ENCODE measurements around the gene PTPRT.

Gene PTPRT

DNA sequence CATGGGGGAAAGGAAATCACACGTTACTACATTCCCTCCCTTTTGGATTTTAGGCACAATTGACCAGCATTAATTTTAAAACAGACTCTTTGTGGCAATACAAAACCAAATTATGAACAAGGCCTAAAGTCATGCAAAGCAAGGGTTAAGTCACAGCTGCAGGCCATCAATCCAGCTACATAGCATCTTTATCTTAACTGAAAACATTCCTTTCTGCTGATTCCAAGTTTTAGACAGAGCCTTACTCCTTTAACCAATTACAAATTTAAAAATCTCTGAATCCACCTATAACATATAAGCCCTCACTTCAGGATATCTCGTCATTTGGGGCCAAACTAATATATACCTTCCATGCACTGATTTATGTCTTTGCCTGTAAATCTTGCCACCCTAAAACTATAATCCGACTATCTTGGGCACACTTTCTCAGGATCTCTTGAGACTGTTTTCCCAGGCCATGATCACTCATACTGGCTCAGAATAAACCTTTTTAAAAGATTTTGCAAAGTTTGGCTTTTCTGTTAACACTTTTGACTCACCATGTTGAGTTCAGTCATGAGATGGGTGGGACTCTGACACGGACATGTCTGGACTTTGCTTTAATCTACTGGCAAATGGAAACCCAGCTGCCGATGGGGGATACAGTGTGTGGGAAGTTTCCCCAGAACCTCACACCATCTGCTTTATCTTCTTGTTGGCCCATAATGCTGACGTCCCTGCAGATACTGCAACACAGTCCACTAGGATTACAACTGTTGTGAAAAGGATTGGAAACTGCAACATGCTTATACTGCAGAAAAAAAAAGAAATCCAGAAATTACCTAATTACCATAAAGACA lies 757.0 kb downstream of the PTPRT start:
- DNase-seq = no peak

DNA sequence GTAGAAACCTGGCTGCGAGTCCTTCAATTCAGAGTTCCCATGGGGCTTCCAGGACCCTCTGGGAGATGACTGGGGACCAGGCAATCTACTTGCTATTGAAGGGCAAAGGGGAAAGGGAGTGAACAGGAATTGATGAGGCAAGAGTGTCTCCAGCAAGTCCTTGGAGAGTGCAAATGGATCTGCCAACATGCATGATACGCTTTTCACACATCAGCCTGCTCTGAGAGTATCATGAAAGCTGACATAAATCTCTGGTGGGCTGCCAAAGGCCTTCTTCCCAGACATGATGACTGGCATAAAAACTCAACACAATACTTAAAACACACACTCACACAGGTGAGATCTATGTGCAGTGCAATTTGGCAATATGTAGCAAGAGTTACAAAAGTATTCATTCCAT lies 759.1 kb downstream of the PTPRT start:
- no peak for DNase-seq

DNA sequence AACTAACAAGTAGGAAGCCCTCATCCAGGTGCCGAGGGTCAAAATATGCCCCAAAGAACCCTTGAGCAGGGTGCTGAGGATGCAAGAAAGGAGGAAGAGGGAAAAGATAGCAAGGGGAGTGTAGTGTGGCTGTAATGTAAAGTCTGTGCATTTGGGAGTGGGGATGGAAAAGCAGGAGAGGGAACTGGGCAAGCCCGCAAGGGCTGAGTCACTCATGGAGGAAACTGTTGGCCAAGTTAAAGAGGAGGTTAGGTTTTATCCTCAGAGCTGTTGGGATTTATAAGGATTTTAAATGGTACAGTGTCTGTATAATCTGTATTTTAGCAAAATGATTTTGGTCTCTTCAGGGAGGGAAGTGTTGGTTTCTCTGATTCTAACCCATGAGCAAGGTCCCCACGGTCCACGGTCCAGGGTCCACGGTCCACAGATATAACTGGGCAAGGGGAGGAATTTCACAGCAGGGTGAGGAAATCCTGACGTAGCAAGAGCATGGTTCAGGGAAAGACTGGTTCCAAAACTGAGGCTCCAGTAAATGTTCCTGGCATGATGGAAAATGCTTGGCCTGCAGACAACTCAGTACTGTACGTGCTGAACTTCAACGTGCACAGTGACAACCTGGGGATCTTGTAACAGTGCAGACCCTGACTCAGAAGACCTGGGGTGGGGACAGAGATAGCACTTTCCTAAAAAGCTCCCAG lies 759.8 kb downstream of the PTPRT start:
- no peak for DNase-seq

DNA sequence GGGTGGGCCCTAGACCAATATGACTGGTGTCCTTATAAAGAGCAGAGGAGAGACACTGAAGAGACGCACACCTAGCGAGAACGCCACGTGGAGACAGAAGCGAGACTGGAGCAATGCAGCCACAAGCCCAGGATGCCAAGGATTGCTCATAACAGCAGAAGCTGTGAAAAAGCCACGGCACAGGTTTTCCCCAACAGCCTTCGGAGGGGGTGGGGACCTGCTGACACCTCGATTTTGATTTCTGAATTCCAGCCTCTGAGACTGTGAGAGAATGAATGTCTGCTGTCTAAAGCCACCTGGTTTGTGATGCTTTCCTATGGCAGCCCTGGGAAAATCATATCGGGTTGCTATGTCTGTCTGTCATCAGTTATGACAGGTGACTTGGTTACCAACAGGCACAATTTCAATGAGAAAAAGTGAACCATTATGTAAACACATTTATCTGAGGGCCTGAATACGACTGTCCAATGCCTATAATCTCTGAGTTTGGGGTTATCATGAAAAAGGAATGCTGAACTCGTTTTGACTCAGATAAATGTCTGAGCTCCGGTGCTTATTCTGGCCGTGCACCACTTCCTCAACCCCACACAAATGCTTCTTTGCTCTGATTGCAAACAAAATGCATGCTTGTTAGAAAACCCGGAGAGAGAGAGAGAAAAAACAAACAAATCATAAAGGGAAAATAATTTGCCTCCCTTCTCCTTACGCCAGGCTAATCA lies 769.7 kb downstream of the PTPRT start:
- DNase-seq = no peak

DNA sequence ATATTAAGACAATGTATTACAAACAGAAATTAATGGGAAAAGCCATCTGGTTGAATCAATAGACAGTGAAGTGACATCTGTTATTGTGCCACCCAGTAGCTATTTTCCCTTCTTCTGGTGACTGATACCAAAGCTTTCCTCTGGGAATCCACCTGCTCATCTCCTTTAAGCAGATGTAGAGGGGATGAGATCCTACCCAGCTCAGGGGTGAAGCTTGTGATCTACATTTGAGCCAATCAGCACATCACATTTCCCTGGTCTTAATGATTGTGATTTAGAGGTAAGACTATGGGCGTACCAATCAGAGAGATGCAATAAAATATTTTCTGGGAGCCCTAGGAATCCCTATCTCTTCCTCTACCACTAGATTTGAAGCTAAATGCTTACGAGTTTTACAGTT lies 782.9 kb downstream of the PTPRT start:
- DNase-seq = no peak

DNA sequence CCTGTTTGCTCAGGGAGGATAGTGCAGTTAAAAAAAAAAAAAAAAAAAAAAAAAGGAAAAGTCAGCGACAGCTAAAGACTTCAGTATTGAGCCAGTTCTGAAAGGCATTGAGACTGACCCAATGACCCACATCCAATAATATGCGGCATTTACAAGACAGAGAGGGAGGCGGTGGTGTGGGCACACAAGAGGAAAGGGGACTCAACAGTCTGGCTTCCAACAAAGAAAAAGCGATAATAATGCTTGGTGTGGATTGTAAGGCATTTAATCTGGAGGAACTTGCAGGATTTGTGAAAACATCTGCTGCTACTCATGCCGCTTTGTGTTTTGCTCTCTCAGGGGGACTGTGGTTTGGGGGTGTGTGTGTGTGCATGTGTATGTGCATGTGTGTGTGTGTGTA lies 787.3 kb downstream of the PTPRT start:
- no peak for DNase-seq

DNA sequence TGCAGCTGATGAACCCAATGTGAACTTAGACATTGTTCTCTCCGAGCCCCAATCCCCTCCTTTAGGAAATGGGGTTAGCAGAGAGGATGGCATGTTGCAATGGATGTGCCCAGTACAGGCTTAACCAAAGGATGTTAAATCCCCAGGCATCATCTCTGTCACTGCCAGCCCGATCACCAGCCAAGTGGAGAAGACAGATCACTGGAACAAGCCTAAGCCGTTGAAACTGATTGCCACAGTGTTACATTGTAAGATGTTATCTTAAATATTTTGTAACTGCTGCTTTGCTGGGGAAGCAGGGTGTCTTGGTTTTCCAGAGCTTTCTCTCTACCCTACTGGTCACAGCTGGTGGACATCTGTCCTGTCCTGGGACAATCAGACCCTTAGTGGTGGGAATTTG lies 788.1 kb downstream of the PTPRT start:
- DNase-seq = no peak

DNA sequence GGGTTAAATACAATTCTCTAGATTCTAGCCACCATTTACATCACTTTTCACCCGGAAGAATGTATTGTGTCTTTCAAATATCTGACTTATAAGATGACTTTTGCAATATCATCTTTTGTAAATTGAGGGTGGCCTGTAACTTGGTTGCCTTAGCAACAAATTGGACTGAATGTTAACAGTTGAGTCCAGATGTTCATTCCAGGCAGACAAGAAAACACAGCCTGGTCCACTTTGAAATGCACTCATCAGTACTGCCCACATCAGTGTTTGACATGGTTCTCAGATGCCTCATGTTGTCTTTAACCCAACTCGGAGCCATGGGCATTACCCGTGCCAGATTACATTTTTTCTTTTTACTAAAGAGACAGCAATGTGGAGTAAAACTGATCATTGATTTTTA lies 789.9 kb downstream of the PTPRT start:
- no peak for DNase-seq

GRCh38 chr20:42392442-42392841 lies 797.3 kb downstream of the PTPRT start:
- DNase-seq = no peak

DNA sequence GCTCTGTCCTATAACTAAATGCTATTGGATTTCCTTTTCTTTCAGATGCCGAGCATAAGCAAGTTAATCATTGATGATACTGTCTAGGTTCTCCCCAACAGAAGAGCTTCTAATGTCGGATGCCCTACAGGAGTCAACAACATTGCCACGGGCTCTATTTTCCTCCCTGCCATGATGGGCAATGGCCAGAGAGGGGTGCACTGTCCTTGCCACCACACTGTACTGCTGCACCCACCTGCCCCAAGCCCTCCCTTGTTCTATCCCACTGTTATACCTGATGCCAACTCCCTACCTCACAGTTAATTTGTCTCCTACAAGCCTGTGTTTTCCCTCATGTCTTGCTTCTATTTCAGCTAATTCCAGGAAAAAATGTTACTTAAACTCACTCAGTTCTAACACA lies 797.9 kb downstream of the PTPRT start:
- no peak for DNase-seq

GRCh38 chr20:42380287-42380686 lies 809.4 kb downstream of the PTPRT start:
- no peak for DNase-seq

DNA sequence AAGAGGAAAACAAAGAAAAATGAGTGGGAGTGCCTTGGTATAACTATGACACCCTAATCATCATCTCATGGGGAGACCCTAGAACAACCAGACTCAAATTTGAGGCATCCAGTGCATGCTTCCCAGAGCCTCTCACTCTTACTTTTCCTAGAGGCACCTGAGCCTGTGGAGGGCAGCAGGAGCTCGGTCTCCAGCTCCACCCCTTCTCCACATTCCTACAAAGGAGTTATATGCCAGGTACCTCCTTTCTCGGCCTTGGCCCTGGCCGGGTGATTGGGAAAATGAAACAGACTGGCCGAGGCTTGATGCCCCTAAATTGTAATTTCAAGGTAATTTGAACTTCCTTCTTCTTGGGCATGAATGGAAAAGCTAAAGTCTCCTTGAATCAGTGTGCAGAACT lies 810.3 kb downstream of the PTPRT start:
- no peak for DNase-seq

DNA sequence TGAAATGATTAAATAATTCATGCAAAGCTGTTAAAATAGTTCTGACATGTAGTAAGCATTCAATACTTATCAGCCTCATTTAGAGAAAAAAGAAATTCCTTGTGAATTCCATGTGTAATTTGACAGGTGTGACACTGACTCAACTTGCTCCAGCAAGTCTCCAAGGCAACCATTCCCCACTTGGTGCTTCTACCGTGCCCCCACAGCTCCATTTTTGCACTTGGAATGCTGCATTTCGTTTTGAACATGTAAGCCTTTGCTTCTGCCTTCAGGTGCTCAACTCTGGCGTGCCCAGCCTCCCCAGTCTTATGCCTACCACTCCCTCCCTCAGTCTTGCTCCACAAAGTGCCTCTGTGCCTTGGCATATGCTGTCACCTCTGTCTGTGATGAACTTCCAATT lies 810.9 kb downstream of the PTPRT start:
- DNase-seq = no peak

DNA sequence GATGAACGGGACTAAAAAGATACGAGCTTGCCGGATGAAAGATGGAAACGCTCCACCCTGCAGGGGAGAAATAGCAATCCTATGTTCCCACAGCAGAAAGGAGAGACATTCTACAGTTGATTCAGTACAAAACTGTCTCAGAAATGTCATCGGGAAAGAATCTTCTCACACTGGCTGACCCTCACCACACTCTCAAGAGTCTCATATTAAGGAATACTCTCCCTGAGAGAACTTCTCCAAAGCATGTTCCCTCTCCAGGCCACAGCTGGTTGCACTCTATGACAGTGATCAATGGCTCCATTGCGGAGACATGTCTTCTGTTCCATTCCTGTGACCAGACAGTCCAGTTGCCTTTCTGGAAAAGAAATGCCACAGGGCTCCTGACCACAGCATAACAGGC lies 813.6 kb downstream of the PTPRT start:
- DNase-seq = no peak

DNA sequence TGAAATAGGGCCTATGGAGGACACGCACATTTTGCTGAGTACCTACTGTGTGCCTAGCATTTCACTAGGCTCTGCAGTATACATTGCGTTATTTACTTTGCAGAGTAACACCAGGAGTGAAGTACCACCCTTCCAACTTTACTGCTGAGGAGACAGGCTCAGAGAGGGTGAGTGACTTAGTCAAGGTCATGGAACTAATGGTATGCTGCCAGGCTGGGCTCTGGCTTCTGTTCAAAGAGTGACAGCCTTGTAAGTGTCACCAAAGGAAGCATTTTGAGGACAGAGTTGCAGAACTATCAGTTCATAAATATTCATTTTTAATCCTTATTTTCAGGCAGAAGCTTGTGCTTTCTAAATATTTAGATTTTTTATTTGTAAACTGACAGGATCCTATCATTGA lies 816.7 kb downstream of the PTPRT start:
- no peak for DNase-seq

DNA sequence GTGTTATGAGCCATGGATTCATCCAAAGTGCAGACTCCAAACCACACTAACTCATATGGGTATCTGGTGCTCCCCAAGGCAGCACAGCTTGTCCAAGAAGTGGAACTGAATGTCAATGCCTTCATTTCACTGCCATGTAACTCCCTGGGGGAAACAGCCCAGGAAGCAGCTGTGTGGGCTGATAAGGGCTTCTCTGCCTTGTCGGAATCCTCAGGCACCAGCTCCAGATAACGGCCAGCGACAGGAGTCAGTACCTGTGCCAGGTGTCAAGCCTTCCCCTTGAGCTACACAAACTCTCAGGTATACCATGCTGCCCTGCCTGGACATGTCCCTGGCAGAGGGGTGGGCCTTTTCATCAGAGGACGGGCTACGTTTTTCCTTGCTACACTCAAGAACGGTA lies 819.6 kb downstream of the PTPRT start:
- no peak for DNase-seq

DNA sequence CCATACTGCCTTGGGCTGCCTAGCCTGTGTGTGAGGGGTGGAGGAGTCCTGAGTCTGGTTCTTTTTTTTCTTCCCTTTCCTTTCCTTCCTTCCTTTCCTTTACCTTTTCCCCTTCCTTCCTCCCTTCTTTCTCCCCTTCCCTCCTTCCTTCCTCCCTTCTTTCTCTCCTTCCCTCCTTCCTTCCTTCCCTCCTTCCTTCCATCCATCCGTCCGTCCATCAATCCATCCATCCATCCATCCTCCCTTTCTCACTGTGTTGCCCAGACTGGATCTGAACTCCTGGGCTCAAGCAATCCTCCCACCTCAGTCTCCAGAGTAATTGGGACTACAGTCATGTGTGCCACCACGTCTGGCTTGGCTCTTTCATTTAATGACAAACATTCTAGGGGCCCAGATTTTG lies 820.8 kb downstream of the PTPRT start:
- DNase-seq = no peak

DNA sequence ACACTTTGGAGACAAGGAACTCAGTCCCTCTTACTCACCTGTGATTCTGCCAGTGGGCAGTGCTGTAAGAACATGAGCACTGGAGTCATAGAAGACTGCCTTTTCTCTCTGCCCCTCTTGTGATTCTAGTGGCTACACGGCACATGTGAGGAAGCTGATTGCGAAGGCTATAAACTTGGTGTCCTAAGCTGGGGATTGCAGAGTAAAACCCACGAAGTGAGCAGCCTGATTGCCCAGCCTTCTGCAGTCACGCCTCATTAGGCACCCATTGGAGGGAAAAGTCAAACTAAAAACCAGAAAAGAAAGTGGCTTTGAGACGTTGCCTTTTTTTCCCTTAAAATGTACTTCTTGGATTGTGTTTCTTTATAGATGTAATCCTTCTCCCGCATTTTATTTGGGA lies 823.1 kb downstream of the PTPRT start:
- no peak for DNase-seq

GRCh38 chr20:42364446-42364845 lies 825.3 kb downstream of the PTPRT start:
- DNase-seq = no peak

DNA sequence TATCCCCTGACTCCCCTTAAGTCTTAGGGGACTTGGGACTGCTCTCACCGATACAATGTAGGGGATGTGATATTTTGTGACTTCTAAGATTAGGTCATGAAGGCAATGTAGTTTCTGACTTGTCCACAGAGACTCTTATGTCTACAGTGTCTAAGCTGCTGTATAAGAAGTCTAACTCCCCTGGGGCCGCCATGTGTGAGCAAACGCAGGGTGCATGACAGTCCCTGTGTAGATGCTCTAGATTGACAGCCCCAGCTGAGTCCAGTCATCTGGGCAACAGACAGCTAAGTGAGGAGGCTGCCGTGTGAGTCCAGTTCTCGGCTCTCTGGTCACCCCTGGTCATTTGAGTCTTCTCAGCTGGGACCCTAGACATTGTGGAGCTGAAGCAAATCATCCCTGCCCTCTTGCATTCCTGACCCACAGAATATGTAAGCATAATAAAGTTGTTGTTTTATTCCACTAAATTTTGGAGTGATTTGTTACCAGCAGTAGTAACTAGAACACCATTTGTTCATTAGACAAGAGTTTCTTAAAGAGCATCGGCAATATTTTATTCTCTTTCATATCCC lies 828.2 kb downstream of the PTPRT start:
- no peak for DNase-seq

DNA sequence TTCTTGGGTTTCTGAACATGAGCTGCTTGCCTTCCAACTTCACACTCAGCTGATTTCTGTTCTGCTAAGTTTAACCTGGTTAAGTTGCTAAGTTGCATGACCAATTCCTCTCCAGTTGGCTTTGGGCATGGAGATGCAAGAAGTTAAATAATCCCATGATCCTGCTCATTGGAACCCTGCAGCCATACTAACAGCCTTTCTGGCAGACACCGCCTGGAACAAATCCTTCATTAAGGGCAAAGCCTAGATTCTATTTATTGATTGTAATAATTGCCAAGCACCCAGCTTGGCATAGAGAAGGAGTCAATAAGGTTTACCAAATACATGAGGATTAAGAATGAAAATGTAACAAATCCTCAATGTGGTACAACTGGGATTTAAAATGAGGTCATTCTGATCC lies 829.1 kb downstream of the PTPRT start:
- DNase-seq = no peak

- DNase-seq = no peak
Observed at GRCh38 chr20:42359617-42360016, 830.1 kb downstream of the PTPRT start.

DNA sequence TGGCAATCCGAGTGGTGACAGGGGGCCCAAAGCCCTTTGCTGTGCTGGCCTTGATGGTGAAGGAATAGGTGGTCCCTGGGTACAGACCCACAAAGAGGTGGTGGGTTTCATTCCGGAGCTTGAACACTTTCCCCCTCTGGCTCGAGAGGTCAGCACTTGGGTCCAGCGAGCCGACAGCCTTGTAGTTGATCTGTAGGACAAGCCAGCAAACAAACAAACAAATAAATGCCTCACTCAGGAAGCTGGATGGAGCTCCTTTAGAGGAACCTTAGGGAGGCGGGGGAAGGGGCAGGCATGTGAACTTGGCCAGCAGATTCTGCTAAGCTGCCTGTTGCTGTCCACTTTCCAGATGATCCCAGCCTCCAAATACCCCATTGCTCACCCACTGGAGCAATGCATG lies 837.6 kb downstream of the PTPRT start:
- DNase-seq = no peak

DNA sequence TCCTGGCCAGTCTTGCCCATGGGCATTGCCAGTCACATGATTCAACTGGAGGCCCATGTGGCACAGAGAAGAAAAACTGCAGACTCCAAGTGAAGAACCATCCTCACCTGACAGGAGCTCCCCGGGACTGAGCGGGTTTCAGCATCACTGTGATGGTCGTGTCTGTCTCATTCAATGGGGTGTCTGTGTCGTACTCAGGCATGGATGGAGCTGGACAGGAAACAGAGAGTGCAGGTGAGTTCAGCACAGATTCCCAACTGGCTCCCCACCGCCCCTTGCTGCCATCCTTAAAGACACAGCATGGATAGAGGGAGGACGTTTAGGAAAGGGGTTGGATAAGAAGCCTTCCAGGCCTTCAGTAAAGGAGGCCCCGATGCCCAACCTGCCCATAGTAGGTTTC lies 839.2 kb downstream of the PTPRT start:
- DNase-seq = no peak

Measured in CD4-positive, alpha-beta T cell treated with Interleukin-1 beta for 1 hour (primary cell).